Mammary epithelial cell (primary cell): Measurements from ENCODE around the gene OR56A1.

Experiments
- CTCF ChIP-seq, 2 donors: IDR thresholded peaks in 1 of 2; conservative IDR thresholded peaks in 1 of 2; 2 replicates each; pipeline ENCODE4 v1.5.1; 2011 to 2012; ENCODE audit warnings: inconsistent platforms in 2 of 2, low read length in 2 of 2, mild to moderate bottlenecking in 2 of 2, control low read depth in 1 of 2, low read depth in 1 of 2; ENCODE audit not compliant: insufficient read depth in 1 of 2; ENCODE audit errors: extremely low read depth in 1 of 2
- EZH2 ChIP-seq: IDR thresholded peaks from 2 replicates; pipeline ENCODE4 v1.6.1; 2012; ENCODE audit warnings: low read length, inconsistent platforms, borderline replicate concordance

- TF ChIP-seq CTCF (conservative IDR thresholded peaks at IDR 0.05 in 1 of 2, IDR thresholded peaks at IDR 0.05 in 1 of 2; ENCODE audit: extremely low read depth in 1 of 2, insufficient read depth in 1 of 2, low read depth in 1 of 2, low read length in 2 of 2) (peak in 1 of 2 donors; percentile 1), EZH2 (no peak)
Observed at GRCh38 chr11:5983443-5983842, 47.1 kb downstream of the OR56A1 start.
